GM23338 (cell line): ENCODE results near the gene AKAP17A. TPM values are rescaled to one million over a fixed set of nuclear protein-coding genes. Genes with fewer than 3 reads are reported as not detected.
A peak's percentile ranks its signal among the peaks of the same experiment; 100 is the strongest.

ENCODE experiments used
- ATAC-seq: fragments of 200-7000 bp; cut with Tn5 transposase; 3 replicates; pipeline ENCODE4 v1.9.1; 2020
- DNase-seq: peaks from one replicate; pipeline ENCODE4 v3.0.0-alpha.2; 2015; ENCODE audit warnings: low spot score
- H2AFZ ChIP-seq: fragments of 200-600 bp; sonication (generic); 2 replicates; pipeline ENCODE4 v1.8.0; 2016; ENCODE audit warnings: antibody characterized with exemption, mild to moderate bottlenecking, moderate library complexity
- H3F3A ChIP-seq: fragments of 200-600 bp; sonication (generic); replicated peaks from 2 replicates; pipeline ENCODE4 v1.8.0; 2017; ENCODE audit warnings: antibody characterized with exemption, mixed run types, low read depth
- H3K27ac ChIP-seq: fragments of 200-600 bp; sonication (generic); 2 replicates; pipeline ENCODE4 v1.6.1; 2016; ENCODE audit warnings: low read depth
- H3K27me3 ChIP-seq: fragments of 200-600 bp; sonication (generic); 2 replicates; pipeline ENCODE4 v1.8.0; 2016; ENCODE audit warnings: mild to moderate bottlenecking, mixed run types, moderate library complexity; ENCODE audit not compliant: insufficient read depth
- H3K36me3 ChIP-seq: fragments of 200-600 bp; sonication (generic); 2 replicates; pipeline ENCODE4 v1.8.0; 2016; ENCODE audit warnings: mild to moderate bottlenecking; ENCODE audit not compliant: insufficient read depth
- H3K4me1 ChIP-seq: fragments of 200-600 bp; sonication (generic); 2 replicates; pipeline ENCODE4 v1.8.0; 2016; ENCODE audit warnings: mild to moderate bottlenecking, moderate library complexity; ENCODE audit not compliant: insufficient read depth
- H3K4me2 ChIP-seq: fragments of 200-600 bp; sonication (generic); 2 replicates; pipeline ENCODE4 v1.7.1; 2017; ENCODE audit warnings: mixed run types
- H3K4me3 ChIP-seq: fragments of 200-600 bp; sonication (generic); 2 replicates; pipeline ENCODE4 v1.6.1; 2016; ENCODE audit warnings: mixed run types
- H3K79me2 ChIP-seq: fragments of 200-600 bp; sonication (generic); replicated peaks from 2 replicates; pipeline ENCODE4 v1.8.0; 2017; ENCODE audit warnings: mild to moderate bottlenecking; ENCODE audit not compliant: insufficient read depth
- H3K9me2 ChIP-seq: fragments of 200-600 bp; sonication (generic); 2 replicates; pipeline ENCODE4 v1.8.0; 2017; ENCODE audit not compliant: insufficient read depth
- H4K20me1 ChIP-seq: fragments of 200-600 bp; sonication (generic); replicated peaks from 2 replicates; pipeline ENCODE4 v1.8.0; 2017; ENCODE audit warnings: mild to moderate bottlenecking; ENCODE audit not compliant: insufficient read depth
- H3K27ac Mint-ChIP-seq: 2 replicates; pipeline ENCODE4 v1.8.0; 2020; ENCODE audit warnings: inconsistent platforms, mild to moderate bottlenecking, moderate library complexity, mixed read lengths
- H3K27me3 Mint-ChIP-seq: 3 replicates; pipeline ENCODE4 v1.8.0; 2022; ENCODE audit warnings: low read depth, mild to moderate bottlenecking, moderate library complexity, mixed read lengths, inconsistent platforms; ENCODE audit not compliant: insufficient read depth, poor library complexity
- H3K36me3 Mint-ChIP-seq: 3 replicates; pipeline ENCODE4 v1.8.0; 2021; ENCODE audit warnings: low read depth, mild to moderate bottlenecking, inconsistent platforms, moderate library complexity, mixed read lengths
- H3K4me1 Mint-ChIP-seq: 3 replicates; pipeline ENCODE4 v1.8.0; 2020; ENCODE audit warnings: mild to moderate bottlenecking, inconsistent platforms, mixed read lengths
- H3K4me3 Mint-ChIP-seq: 3 replicates; pipeline ENCODE4 v1.8.0; 2021; ENCODE audit warnings: moderate library complexity, mild to moderate bottlenecking, inconsistent platforms, mixed read lengths
- H3K9me3 Mint-ChIP-seq: 3 replicates; pipeline ENCODE4 v1.8.0; 2020; ENCODE audit warnings: moderate library complexity, mild to moderate bottlenecking, inconsistent platforms, mixed read lengths
- CTCF ChIP-seq, 2 experiments: fragments of 200-600 bp in 1 of 2; sonication (generic) in 1 of 2; conservative IDR thresholded peaks; 2 replicates each; pipeline versions ENCODE4 v1.5.1 to v1.6.1; 2016 to 2017; ENCODE audit warnings: antibody characterized with exemption in 2 of 2, low read depth in 2 of 2, mild to moderate bottlenecking in 2 of 2, moderate library complexity in 1 of 2
- EZH2 ChIP-seq: fragments of 200-600 bp; sonication (generic); IDR thresholded peaks from one replicate; pipeline ENCODE4 v1.8.0; 2017; ENCODE audit warnings: antibody characterized with exemption, mild to moderate bottlenecking, low read depth; ENCODE audit not compliant: unreplicated experiment
- EZH2phosphoT487 ChIP-seq: fragments of 200-600 bp; sonication (generic); IDR thresholded peaks from one replicate; pipeline ENCODE4 v1.8.1; 2018; ENCODE audit warnings: antibody characterized with exemption; ENCODE audit not compliant: unreplicated experiment
- JUNB ChIP-seq: IDR thresholded peaks from one replicate; pipeline ENCODE4 v1.6.1; 2016; ENCODE audit warnings: antibody characterized with exemption; ENCODE audit not compliant: unreplicated experiment
- POLR2AphosphoS5 ChIP-seq: IDR thresholded peaks from 2 replicates; pipeline ENCODE4 v1.6.1; 2016; ENCODE audit warnings: antibody characterized with exemption, low read depth
- STAT1 ChIP-seq: IDR thresholded peaks from one replicate; pipeline ENCODE4 v1.6.1; 2016; ENCODE audit warnings: antibody characterized with exemption; ENCODE audit not compliant: unreplicated experiment
- ZNF114 ChIP-seq: fragments of 250-450 bp; sonication (Bioruptor Pico); IDR thresholded peaks from 2 replicates; pipeline ENCODE4 v1.5.0; 2020; ENCODE audit warnings: mild to moderate bottlenecking, moderate library complexity
- ZNF331 ChIP-seq: fragments of 250-450 bp; sonication (Bioruptor Pico); IDR thresholded peaks from 2 replicates; pipeline ENCODE4 v1.5.0; 2020; ENCODE audit warnings: low read depth, mild to moderate bottlenecking, moderate library complexity
- ZNF462 ChIP-seq: fragments of 250-450 bp; sonication (Bioruptor Pico); IDR thresholded peaks from 2 replicates; pipeline ENCODE4 v1.5.0; 2020; ENCODE audit warnings: mild to moderate bottlenecking, moderate library complexity
- polyA plus RNA-seq: library from polyadenylated mRNA; unstranded; fragments of >200 nt; fragmentation: Nextera tagmentation; extraction: Ambion mirVana; gene quantifications from 2 replicates; pipeline ENCODE4 v1.2.1, GENCODE V29; 2016
- total RNA-seq: library from RNA; depleted of rRNA; stranded (reverse); fragments of >200 nt; shearing (Covaris generic); gene quantifications from 2 replicates; pipeline ENCODE4 v1.2.3, GENCODE V29; 2014
- TF ChIP-seq, protein P1 (sequence below): IDR thresholded peaks from 2 replicates; pipeline ENCODE4 v1.6.1; 2016; ENCODE audit warnings: antibody characterized with exemption

AKAP17A gene
- total and polyA plus RNA-seq, 2 experiments from 2014 or later: 27.6 to 64.3 TPM

DNA sequence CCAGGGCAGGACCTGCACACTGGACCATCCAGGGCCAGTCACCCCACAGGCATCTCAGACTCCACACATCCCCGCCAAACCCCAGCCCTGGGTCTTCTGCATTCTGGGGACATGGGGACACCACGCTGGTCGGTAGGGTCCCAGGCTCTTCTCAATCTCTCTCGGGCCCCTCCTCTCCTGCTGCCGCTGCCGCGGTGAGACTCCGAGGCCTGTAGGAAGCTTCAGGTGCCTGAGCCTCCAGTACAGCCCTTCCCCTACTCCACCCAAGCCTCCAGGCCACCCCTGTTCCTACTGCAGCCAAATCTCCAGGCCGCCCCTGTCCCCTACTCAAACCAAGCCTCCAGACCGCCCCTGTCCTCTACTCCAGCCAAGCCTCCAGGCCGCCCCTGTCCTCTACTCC lies 17.9 kb downstream of the AKAP17A start (continued):
- TF ChIP-seq, protein P1, sequence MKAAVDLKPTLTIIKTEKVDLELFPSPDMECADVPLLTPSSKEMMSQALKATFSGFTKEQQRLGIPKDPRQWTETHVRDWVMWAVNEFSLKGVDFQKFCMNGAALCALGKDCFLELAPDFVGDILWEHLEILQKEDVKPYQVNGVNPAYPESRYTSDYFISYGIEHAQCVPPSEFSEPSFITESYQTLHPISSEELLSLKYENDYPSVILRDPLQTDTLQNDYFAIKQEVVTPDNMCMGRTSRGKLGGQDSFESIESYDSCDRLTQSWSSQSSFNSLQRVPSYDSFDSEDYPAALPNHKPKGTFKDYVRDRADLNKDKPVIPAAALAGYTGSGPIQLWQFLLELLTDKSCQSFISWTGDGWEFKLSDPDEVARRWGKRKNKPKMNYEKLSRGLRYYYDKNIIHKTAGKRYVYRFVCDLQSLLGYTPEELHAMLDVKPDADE: no peak
- no peak for TF ChIP-seq EZH2
- TF ChIP-seq POLR2AphosphoS5: no peak
- TF ChIP-seq ZNF114 (CRISPR knock-in tag): no peak
- no peak for TF ChIP-seq ZNF331 (CRISPR knock-in tag)

DNA sequence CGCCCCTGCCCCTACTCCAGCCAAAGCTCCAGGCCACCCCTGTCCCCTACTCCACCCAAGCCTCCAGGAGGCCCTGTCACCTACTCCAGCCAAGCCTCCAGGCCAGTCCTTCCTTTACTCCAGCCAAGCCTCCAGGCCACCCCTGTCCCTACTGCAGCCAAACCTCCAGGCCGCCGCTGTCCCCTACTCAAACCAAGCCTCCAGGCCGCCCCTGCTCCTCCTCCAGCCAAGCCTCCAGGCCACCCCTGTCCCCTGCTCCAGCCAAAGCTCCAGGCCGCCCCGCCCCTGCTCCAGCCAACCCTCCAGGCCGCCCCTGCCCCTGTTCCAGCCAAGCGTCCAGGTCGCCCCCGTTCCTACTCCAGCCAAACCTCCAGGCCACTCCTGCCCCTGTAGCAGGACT lies 18.4 kb downstream of the AKAP17A start:
- DNase-seq (no peak), ATAC-seq (peak; percentile 19; the same call in 2 of the 3 replicates)
- H3K4me1 ChIP-seq: no peaks in the 10 kb centered on the region
- no peaks in the 10 kb centered on the region for H3F3A ChIP-seq
- no peaks in the 10 kb centered on the region for H4K20me1 ChIP-seq
- H3K4me2 ChIP-seq: no peak overlapping the region
- Mint-ChIP-seq H3K9me3 (peaks cover 39% of the 10 kb centered on the region), H3K36me3 (peaks cover 5% of the 10 kb centered on the region; the same call in 2 of the 3 replicates), H3K27ac (no peak overlapping the region), H3K4me3 (no peak overlapping the region), H3K4me1 (0 out of 3 replicates have a peak, but pooled peaks cover under 1% of the 10 kb centered on the region), H3K27me3 (peaks cover 3% of the 10 kb centered on the region)
- H3K27me3 ChIP-seq: no peaks in the 10 kb centered on the region
- TF ChIP-seq EZH2phosphoT487 (no peak), CTCF (conservative IDR thresholded peaks at IDR 0.05; ENCODE audit: low read depth in 2 of 2) (no peak)
- no peaks in the 10 kb centered on the region for H3K9me2 ChIP-seq
- H3K79me2 ChIP-seq: no peaks in the 10 kb centered on the region
- H3K27ac ChIP-seq: no peak overlapping the region
- no peak overlapping the region for H3K4me3 ChIP-seq
- no peak overlapping the region for H2AFZ ChIP-seq
- no peaks in the 10 kb centered on the region for H3K36me3 ChIP-seq

GRCh38 chrX:1610166-1610565 lies 18.8 kb downstream of the AKAP17A start:
- ATAC-seq (no peak), DNase-seq (no peak)
- Histone ChIP-seq H3K4me1 (no peaks in the 10 kb centered on the region; the same call in 1 of the 2 replicates), H3K4me2 (no peak overlapping the region), H3K36me3 (no peaks in the 10 kb centered on the region), H3K27me3 (no peaks in the 10 kb centered on the region), H3K9me2 (no peaks in the 10 kb centered on the region), H3K79me2 (no peaks in the 10 kb centered on the region), H3F3A (no peaks in the 10 kb centered on the region), H3K27ac (no peak overlapping the region), H2AFZ (no peak overlapping the region), H3K4me3 (no peak overlapping the region), H4K20me1 (no peaks in the 10 kb centered on the region)
- H3K9me3 Mint-ChIP-seq: peaks cover 41% of the 10 kb centered on the region
- 0 out of 3 replicates have a peak, but pooled peaks cover 3% of the 10 kb centered on the region for H3K4me1 Mint-ChIP-seq
- no peak overlapping the region for H3K27ac Mint-ChIP-seq
- no peak overlapping the region for H3K4me3 Mint-ChIP-seq
- H3K36me3 Mint-ChIP-seq: peaks cover 3% of the 10 kb centered on the region; the same call in 1 of the 3 replicates
- H3K27me3 Mint-ChIP-seq: peaks cover 3% of the 10 kb centered on the region
- no peak for TF ChIP-seq ZNF114 (CRISPR knock-in tag)
- TF ChIP-seq JUNB: no peak
- TF ChIP-seq ZNF331 (CRISPR knock-in tag): no peak
- no peak for TF ChIP-seq STAT1
- no peak for TF ChIP-seq ZNF462 (CRISPR knock-in tag)
